GM21381 (cell line): ENCODE measurements around the gene RHD.
"Not testable (repeated sequence)": the region's sequence is repeated elsewhere in the genome, so short reads cannot be mapped to it uniquely, and the experiment has no call there.

Experiments
- ATAC-seq: cut with Tn5 transposase; IDR thresholded peaks from one replicate; pipeline ENCODE4 v1.9.1; 2021; ENCODE audit warnings: mild to moderate bottlenecking, moderate library complexity; ENCODE audit not compliant: unreplicated experiment

Gene RHD

DNA sequence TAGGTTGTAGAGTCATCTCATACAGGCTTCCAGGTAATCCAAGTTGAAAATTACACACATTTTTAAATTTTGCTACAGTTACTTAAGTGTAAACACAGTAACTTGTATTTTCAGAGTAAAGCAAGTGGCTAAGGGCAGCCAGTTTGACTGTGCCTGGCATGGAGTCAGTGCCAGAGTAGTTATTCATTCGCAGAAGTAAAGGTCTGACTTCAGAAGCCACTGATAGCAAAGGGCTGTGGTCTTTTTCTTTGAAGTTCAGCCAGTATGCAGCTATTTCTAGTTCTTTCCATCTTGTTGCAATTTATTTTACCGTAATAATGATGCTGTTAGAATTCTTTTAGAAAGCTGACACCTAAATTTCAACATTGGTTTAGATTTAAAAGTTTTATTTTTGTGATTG, 75.2 kb downstream of the RHD start:
- no peak for ATAC-seq

DNA sequence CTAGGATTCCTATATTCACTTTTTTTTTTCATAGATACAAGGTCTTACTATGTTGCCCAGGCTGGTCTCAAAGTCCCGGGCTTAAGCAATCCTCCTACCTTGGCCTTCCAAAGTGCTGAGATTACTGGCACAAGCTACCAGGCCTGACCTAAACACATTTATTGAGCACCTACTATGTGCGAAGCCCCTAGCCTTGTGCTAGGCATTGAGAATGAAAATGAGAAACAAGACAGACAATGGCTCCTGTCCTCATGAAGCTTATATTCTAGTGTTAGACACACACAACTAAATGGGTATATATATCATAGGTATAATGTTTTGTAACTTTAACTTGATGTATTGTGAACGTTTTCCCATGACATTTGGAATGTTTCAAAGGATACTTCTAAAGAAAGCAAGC, 77.3 kb downstream of the RHD start:
- ATAC-seq, result no peak

- no peak for ATAC-seq
Observed at GRCh38 chr1:25355841-25356395, 83.6 kb downstream of the RHD start.

DNA sequence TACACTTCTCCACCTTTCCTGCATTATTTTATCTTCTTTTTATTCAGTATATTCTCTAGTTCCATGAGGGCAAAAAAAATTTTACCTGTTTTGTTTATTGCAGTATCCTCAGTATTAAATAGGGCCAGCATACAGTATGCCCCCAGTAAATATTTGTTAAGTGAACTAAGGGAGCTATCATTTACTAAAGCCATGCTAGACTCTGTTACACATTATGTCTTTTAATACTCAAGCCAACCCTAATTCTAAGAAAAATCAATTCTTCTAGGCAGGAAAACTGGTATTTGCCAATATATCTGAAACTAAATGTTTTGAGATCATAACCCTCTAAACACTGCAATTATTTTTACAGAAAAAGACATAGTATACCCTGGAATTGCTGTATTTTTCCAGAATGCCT, 84.1 kb downstream of the RHD start:
- ATAC-seq, result no peak

- no peak for ATAC-seq
Observed at GRCh38 chr1:25356848-25357247, 84.5 kb downstream of the RHD start.

GRCh38 chr1:25360596-25361581, 88.6 kb downstream of the RHD start:
- ATAC-seq, result no peak

DNA sequence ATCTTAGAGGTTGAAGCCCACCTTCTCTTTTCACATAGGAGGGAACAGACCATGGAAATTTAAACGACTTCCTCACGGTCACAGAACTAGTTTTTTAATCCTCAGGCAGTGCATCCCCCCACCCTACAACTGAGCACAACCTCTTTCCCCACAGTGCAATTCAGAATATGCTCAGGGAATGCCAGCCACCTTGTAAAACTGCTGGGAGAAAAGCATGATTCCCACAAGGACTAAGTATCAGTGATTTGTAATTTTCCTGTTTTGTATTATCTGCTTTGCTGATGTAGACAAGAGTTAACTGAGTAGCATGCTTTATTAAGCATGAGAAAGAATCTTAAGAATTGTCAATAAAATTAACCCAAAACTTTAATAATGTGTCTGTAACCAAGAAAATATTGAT, 89.6 kb downstream of the RHD start:
- no peak for ATAC-seq

DNA sequence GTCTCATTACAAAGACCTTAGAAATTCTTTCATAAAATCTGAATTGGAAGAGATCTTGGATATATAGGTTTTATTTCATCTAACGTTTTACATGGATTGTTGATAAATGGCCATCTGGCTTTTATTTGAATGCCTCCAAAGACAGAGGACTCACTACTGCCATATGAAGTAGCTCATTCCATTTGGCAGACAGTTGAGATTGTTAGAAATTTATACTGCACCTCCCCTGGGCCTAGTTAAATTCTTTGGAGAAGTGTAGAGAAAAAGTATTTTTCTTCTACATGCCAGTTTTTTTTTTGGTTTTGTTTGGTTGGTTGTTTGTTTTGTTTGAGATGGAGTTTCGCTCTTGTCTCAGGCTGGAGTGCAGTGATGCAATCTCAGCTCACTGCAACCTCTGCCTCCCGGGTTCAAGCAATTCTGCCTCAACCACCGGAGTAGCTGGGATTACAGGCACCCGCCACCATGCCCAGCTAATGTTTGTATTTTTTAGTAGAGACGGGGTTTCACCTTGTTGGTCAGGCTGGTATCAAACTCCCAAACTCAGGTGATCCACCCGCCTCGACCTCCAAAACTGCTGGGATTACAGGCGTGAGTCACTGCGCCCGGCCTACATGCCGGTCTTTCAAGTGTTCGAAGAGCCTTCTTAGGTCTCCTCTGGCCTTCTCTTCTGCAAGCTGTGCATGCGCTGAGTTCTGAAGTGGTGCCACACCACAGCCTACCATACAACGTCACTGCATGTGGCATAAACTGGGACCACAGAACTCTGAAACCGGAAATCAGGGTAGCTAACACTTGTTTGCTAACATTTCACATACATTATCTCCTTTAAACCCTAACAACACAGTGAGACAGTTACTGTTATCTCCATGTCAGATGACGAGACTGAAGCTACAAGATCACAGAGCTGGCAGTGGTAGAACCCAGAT, 90.6 kb downstream of the RHD start:
- not testable (repeated sequence) for ATAC-seq

- ATAC-seq, result no peak
Observed at GRCh38 chr1:25369241-25369640, 96.9 kb downstream of the RHD start.

GRCh38 chr1:25369691-25370271, 97.5 kb downstream of the RHD start:
- ATAC-seq, result not testable (repeated sequence)

DNA sequence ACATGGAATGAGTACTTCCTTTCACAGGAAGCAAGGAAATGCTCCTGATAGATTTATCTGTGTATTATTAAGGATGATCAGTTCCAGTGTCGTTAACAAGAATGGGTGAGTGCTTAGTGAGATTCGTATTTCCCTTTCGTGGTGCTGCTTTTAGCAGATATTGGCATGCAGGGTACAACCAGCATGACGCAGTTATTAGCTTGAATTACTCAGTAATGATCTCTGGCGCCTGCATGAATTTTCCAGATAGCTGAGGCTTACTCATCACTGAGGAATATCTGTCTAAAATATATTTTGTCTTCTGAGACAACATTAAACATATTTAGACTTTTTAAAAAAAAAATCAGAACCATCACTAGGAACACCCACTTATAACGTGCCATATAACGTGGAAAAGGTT, 99.4 kb downstream of the RHD start:
- not testable (repeated sequence) for ATAC-seq

DNA sequence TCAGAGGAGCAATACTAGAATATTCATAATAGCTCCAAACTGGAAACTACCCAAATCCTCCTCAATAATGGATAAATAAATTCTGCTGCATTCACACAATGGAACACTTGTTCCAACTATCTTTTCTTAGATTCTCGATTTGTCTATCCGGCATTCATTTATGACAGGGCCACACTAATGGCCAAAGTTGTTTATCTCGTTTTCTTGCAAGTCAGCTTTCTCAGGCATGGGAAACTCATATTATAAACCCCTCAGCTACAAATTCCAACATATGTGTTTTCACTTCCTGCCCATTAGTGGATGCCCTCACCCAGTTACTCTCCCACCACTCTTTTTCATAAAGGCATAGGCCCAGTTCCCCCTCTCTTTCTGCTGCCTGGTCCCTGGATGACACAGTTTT, 106.1 kb downstream of the RHD start:
- ATAC-seq, result not testable (repeated sequence)
